ENCODE data around the gene PDE11A.
A peak's percentile ranks its signal among the peaks of the same experiment; 100 is the strongest.

Gene PDE11A

GRCh38 chr2:177753682-177754491, 318.7 kb downstream of the PDE11A start:
- DNase-seq: peak; percentile 59 to 67 (median 61)

GRCh38 chr2:177748360-177748759, 324.2 kb downstream of the PDE11A start:
- no peak for DNase-seq

- DNase-seq: no peak
These were observed 325.2 kb downstream of the PDE11A start for GRCh38 chr2:177747384-177747783.

- peak in 1 of 3 donors; percentile 7 for DNase-seq
These were observed 326.2 kb downstream of the PDE11A start for GRCh38 chr2:177746358-177746757.

- no peak for DNase-seq
These were observed 327.0 kb downstream of the PDE11A start for GRCh38 chr2:177745531-177745930.

- no peak for DNase-seq
These were observed 329.7 kb downstream of the PDE11A start for GRCh38 chr2:177742851-177743250.

GRCh38 chr2:177741866-177742265, 330.7 kb downstream of the PDE11A start:
- no peak for DNase-seq

GRCh38 chr2:177740700-177741099, 331.9 kb downstream of the PDE11A start:
- DNase-seq: no peak

- no peak for DNase-seq
These were observed 333.9 kb downstream of the PDE11A start for GRCh38 chr2:177738461-177739235.

GRCh38 chr2:177735318-177735803, 337.2 kb downstream of the PDE11A start:
- DNase-seq: no peak

- DNase-seq: no peak
These were observed 339.2 kb downstream of the PDE11A start for GRCh38 chr2:177733322-177733855.

GRCh38 chr2:177731384-177731783, 341.2 kb downstream of the PDE11A start:
- no peak for DNase-seq

- no peak for DNase-seq
These were observed 341.8 kb downstream of the PDE11A start for GRCh38 chr2:177730792-177731191.

- DNase-seq: no peak
These were observed 342.2 kb downstream of the PDE11A start for GRCh38 chr2:177730363-177730762.

GRCh38 chr2:177728920-177729319, 343.7 kb downstream of the PDE11A start:
- no peak for DNase-seq

GRCh38 chr2:177728399-177728765, 344.2 kb downstream of the PDE11A start:
- no peak for DNase-seq

GRCh38 chr2:177727577-177728398, 344.8 kb downstream of the PDE11A start:
- DNase-seq: no peak

- DNase-seq: no peak
These were observed 345.6 kb downstream of the PDE11A start for GRCh38 chr2:177726931-177727348.

- peak; percentile 61 to 63 (median 62) for DNase-seq
These were observed 347.9 kb downstream of the PDE11A start for GRCh38 chr2:177724398-177725287.

- no peak for DNase-seq
These were observed 349.3 kb downstream of the PDE11A start for GRCh38 chr2:177723235-177723634.

- DNase-seq: no peak
These were observed 350.6 kb downstream of the PDE11A start for GRCh38 chr2:177721818-177722567.
